Measurements from ENCODE around the gene FRMD8. TPM values are rescaled to one million over a fixed set of nuclear protein-coding genes. Genes with fewer than 3 reads are reported as not detected.

Gene FRMD8
- total RNA-seq, 6 experiments from 2014 or later, result 7.7 to 17.1 (median 14.3) TPM

DNA sequence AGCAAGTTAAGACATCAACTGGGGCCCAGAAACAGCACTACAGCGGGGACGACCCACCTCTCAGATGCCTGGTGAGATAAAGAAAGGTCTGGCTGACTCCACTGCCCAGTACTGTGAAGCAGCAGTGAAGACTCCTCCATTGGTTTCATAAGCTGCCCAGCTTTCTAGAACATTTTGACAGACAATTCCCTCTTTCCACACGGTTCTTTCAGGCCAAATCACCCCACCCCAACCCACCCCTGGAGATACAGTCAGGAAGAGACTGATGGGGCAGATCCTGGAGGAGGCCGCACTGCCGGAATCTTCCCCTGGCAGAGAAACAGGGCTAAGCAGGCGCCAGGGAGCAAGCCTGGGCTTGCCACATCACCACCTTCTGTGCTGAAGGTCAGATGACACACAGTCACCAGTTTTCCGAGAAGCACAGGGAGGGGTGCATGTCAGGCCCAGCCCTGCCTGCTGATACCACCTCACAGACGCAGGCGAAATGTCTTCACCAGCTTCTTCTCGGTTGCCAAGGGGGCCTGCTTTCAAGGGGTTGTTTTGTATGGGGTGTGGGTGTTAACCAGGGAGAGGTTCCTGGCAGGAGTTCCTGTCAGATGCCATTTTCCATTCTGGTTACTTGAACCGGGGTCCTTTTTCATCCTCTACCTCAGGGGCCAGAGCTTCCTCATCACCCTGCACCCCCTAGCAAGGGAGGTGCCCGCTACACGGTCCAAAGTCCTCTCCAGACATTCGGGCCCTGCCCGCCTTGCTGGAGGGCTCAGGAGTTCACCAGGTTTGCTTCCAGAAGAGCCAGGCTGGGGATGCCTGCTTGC is 34.7 kb downstream of the FRMD8 start:
- intact Hi-C loops (cut with DNase I), result loop anchor here in 1 of 2 donors (5.0 kb wide), 1 partner anchor 76 kb away; the partner anchor contains the start of gene MALAT1
- DNase-seq, result peak; percentile 93 to 97 (median 96)
- under 1% methylated on average over 15 of the region's 15 CpGs for WGBS (ENCODE audit: insufficient coverage, low coverage, low lambda C conversion rate, missing lambda C conversion rate)
- Histone ChIP-seq H3K36me3 (peaks cover 0 to 13% (median 6%) of the 10 kb centered on the region in 4 donors), H3K4me3 (peak overlapping the region; percentile 68 to 87 (median 77)), H3K27ac (peak overlapping the region; percentile 97 to 100 (median 100)), H3K4me1 (peaks cover 0 to 39% (median 14%) of the 10 kb centered on the region in 4 donors), H3K27me3 (no peaks in the 10 kb centered on the region), H3K9me3 (no peaks in the 10 kb centered on the region)
- TF ChIP-seq, protein P1, sequence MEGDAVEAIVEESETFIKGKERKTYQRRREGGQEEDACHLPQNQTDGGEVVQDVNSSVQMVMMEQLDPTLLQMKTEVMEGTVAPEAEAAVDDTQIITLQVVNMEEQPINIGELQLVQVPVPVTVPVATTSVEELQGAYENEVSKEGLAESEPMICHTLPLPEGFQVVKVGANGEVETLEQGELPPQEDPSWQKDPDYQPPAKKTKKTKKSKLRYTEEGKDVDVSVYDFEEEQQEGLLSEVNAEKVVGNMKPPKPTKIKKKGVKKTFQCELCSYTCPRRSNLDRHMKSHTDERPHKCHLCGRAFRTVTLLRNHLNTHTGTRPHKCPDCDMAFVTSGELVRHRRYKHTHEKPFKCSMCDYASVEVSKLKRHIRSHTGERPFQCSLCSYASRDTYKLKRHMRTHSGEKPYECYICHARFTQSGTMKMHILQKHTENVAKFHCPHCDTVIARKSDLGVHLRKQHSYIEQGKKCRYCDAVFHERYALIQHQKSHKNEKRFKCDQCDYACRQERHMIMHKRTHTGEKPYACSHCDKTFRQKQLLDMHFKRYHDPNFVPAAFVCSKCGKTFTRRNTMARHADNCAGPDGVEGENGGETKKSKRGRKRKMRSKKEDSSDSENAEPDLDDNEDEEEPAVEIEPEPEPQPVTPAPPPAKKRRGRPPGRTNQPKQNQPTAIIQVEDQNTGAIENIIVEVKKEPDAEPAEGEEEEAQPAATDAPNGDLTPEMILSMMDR (IDR thresholded peaks at IDR 0.05), result no peak
- TF ChIP-seq POLR2A (IDR thresholded peaks at IDR 0.05), result peak; percentile 79
- peak; percentile 5 to 51 (median 16) for ATAC-seq

DNA sequence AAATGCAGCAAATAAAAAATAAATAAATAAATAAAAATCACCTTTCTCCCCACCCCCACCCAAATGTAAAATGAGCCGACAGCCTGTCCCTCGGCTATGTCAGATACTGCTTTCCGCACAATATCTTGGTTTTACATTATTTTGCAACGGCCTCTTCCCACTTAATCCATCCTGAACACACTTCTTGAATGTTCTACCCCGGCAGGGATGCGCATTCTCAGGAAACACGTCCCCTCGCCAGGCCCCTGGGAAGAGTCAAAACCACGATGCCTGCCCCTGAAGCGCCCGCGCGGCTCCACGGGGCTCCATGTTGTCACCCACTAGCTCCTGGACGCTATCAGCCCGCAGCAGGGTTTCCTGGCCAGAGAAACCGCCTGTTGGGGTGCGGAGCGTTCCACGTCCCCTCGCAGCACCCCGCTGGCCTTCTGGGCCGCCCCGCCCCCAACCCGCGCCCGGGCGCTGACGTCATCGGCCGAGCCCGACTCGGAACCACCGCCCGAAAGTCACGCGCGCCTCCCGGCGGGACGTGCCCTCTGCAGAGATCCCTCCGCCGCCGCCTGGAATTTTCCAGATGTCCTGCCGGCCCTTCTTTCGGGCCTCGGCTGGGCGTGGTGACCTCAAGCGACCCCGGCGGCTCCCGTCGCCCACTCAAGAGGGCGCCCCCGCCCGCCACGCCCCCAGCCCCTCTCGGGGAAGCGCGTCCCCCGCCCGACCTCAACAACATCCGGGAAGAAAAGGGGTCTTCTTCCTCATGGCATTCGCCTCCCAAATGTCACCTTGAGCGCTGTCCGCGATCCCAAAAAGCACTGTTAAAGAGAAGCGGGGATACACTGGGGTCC is 35.6 kb downstream of the FRMD8 start:
- peak overlapping the region; percentile 68 to 87 (median 77) for H3K4me3 ChIP-seq
- no peaks in the 10 kb centered on the region for H3K27me3 ChIP-seq
- under 1% methylated on average over 51 of the region's 68 CpGs for WGBS (ENCODE audit: insufficient coverage, low coverage, low lambda C conversion rate, missing lambda C conversion rate)
- ATAC-seq (peak; percentile 8 to 40 (median 30)), DNase-seq (peak; percentile 99)
- peak; percentile 9 for TF ChIP-seq POLR2A (IDR thresholded peaks at IDR 0.05)
- TF ChIP-seq, protein P1 (IDR thresholded peaks at IDR 0.05), result no peak
- peak overlapping the region; percentile 97 to 100 (median 100) for H3K27ac ChIP-seq
- H3K9me3 ChIP-seq, result no peaks in the 10 kb centered on the region
- intact Hi-C loops (cut with DNase I), result loop anchor here in 1 of 2 donors (5.0 kb wide), 1 partner anchor 75 kb away; the partner anchor contains the start of gene MALAT1
- H3K4me1 ChIP-seq, result peaks cover 0 to 31% (median 12%) of the 10 kb centered on the region in 4 donors
- H3K36me3 ChIP-seq, result peaks cover 0 to 13% (median 6%) of the 10 kb centered on the region in 4 donors

DNA sequence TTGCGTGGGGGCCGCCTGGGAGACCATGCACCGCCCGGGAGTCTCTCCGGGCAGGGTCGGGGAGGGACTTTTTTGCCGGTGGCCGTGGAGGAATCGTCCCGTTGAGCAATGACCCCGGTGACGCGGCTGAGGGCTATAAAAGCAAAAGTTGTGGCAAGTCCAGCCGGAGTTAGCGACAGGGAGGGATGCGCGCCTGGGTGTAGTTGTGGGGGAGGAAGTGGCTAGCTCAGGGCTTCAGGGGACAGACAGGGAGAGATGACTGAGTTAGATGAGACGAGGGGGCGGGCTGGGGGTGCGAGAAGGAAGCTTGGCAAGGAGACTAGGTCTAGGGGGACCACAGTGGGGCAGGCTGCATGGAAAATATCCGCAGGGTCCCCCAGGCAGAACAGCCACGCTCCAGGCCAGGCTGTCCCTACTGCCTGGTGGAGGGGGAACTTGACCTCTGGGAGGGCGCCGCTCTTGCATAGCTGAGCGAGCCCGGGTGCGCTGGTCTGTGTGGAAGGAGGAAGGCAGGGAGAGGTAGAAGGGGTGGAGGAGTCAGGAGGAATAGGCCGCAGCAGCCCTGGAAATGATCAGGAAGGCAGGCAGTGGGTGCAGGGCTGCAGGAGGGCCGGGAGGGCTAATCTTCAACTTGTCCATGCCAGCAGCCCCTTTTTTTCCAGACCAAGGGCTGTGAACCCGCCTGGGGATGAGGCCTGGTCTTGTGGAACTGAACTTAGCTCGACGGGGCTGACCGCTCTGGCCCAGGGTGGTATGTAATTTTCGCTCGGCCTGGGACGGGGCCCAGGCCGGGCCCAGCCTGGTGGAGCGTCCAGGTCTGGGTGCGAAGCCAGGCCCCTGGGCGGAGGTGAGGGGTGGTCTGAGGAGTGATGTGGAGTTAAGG is 36.4 kb downstream of the FRMD8 start, which contains the start of gene NEAT1:
NEAT1 (plus strand) TSS at position 166 of the 883 bp plus-strand sequence.
- H3K4me1 ChIP-seq, result peaks cover 0 to 22% (median 10%) of the 10 kb centered on the region in 4 donors
- peak within 1 kb of the TSS; percentile 97 to 100 (median 100) for H3K27ac ChIP-seq
- ATAC-seq (peak; percentile 16 to 52 (median 29)), DNase-seq (peak; percentile 98 to 99 (median 98))
- H3K36me3 ChIP-seq, result peaks cover 0 to 13% (median 6%) of the 10 kb centered on the region in 4 donors
- H3K27me3 ChIP-seq, result no peaks in the 10 kb centered on the region
- TF ChIP-seq, protein P1 (IDR thresholded peaks at IDR 0.05), result peak in 1 of 4 donors; percentile 10
- peak; percentile 100 for TF ChIP-seq POLR2A (IDR thresholded peaks at IDR 0.05)
- H3K4me3 ChIP-seq, result peak within 1 kb of the TSS; percentile 68 to 87 (median 77)
- no peaks in the 10 kb centered on the region for H3K9me3 ChIP-seq
- WGBS (ENCODE audit: insufficient coverage, low coverage, low lambda C conversion rate, missing lambda C conversion rate), result 0% methylated on average over 30 of the region's 40 CpGs
- intact Hi-C loops (cut with DNase I), result loop anchor here in 1 of 2 donors (5.0 kb wide), 1 partner anchor 74 kb away; the partner anchor contains the start of gene MALAT1
